HG03575 (cell line): ENCODE results near the gene CAMSAP2.

Source experiments
- ATAC-seq: cut with Tn5 transposase; IDR thresholded peaks from one replicate; pipeline ENCODE4 v1.9.1; 2021; ENCODE audit not compliant: unreplicated experiment, insufficient number of reproducible peaks, low FRiP score; ENCODE audit errors: extremely low read depth

The CAMSAP2 gene

GRCh38 chr1:200890818-200891773, 152.4 kb downstream of the CAMSAP2 start:
- no peak for ATAC-seq

GRCh38 chr1:200891774-200892157, 153.1 kb downstream of the CAMSAP2 start:
- ATAC-seq = no peak

- no peak for ATAC-seq
Measured at GRCh38 chr1:200892546-200892945, 153.9 kb downstream of the CAMSAP2 start.

GRCh38 chr1:200892958-200893357, 154.3 kb downstream of the CAMSAP2 start:
- no peak for ATAC-seq

- ATAC-seq = no peak
Measured at GRCh38 chr1:200893411-200893901, 154.8 kb downstream of the CAMSAP2 start.

GRCh38 chr1:200894712-200895442, 156.2 kb downstream of the CAMSAP2 start, which contains the start of gene INAVA:
Gene INAVA, plus strand, starts transcription at chr1:200894900. Its CDS starts 3,501 bp downstream, at chr1:200898401.
- no peak for ATAC-seq

GRCh38 chr1:200895443-200895789, 156.7 kb downstream of the CAMSAP2 start:
- no peak for ATAC-seq

GRCh38 chr1:200895801-200896530, 157.3 kb downstream of the CAMSAP2 start:
- no peak for ATAC-seq

GRCh38 chr1:200896531-200897196, 158.0 kb downstream of the CAMSAP2 start:
- ATAC-seq = no peak

- no peak for ATAC-seq
Measured at GRCh38 chr1:200897259-200897658, 158.6 kb downstream of the CAMSAP2 start.

- ATAC-seq = no peak
Measured at GRCh38 chr1:200899015-200899386, 160.3 kb downstream of the CAMSAP2 start.

GRCh38 chr1:200899451-200899915, 160.8 kb downstream of the CAMSAP2 start:
- no peak for ATAC-seq

- ATAC-seq = no peak
Measured at GRCh38 chr1:200899954-200900867, 161.5 kb downstream of the CAMSAP2 start.

- ATAC-seq = no peak
Measured at GRCh38 chr1:200900877-200901276, 162.2 kb downstream of the CAMSAP2 start.

GRCh38 chr1:200901350-200901749, 162.7 kb downstream of the CAMSAP2 start:
- ATAC-seq = no peak

GRCh38 chr1:200901796-200902444, 163.2 kb downstream of the CAMSAP2 start:
- no peak for ATAC-seq

GRCh38 chr1:200903793-200904192, 165.1 kb downstream of the CAMSAP2 start:
- ATAC-seq = no peak
